Measurements from ENCODE around the gene SALL1. TPM values are rescaled to one million over a fixed set of nuclear protein-coding genes. Genes with fewer than 3 reads are reported as not detected.

SALL1 gene
- polyA plus RNA-seq, 1 of the 3 experiments (the other 2 are of a cell fraction), result 0.02 TPM

DNA sequence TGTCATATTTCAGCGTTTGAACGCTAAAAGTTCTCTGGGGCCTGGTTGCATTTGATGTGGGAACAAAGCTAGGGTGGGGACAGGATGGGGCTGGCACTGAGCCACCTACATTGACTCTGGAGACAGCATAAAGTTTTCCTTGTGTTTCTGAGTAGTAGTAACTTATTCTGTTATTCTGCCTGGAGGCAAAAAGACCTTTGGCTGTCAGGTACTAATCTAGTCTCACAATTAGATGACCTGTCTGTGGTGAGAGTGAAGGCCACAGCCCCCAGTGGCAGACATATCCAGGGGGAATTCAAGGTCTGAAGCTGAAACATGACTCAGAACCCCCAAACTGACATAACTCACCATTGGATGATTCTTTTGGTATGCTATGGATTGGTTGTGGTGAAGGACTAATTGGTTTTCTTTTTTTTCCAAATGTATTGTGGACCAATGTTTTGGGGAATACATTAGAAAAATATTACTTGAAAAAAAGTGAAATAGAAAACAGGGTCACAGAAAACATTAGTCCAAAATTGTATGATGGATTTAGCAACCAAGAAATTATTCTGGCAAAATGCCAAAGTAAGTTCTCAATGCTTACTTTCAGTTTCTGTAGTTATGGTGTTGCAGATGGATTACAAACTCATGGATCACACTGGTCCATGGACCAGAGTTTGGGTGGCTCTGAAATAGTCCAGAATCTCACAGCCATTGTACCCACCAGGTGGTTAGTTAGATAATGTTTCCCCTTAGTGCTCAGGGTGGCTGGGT lies 10.5 kb upstream of the SALL1 start:
- TF ChIP-seq TEAD4 (IDR thresholded peaks at IDR 0.05; ENCODE audit: borderline replicate concordance, insufficient read depth), result no peak
- TF ChIP-seq, protein P1, sequence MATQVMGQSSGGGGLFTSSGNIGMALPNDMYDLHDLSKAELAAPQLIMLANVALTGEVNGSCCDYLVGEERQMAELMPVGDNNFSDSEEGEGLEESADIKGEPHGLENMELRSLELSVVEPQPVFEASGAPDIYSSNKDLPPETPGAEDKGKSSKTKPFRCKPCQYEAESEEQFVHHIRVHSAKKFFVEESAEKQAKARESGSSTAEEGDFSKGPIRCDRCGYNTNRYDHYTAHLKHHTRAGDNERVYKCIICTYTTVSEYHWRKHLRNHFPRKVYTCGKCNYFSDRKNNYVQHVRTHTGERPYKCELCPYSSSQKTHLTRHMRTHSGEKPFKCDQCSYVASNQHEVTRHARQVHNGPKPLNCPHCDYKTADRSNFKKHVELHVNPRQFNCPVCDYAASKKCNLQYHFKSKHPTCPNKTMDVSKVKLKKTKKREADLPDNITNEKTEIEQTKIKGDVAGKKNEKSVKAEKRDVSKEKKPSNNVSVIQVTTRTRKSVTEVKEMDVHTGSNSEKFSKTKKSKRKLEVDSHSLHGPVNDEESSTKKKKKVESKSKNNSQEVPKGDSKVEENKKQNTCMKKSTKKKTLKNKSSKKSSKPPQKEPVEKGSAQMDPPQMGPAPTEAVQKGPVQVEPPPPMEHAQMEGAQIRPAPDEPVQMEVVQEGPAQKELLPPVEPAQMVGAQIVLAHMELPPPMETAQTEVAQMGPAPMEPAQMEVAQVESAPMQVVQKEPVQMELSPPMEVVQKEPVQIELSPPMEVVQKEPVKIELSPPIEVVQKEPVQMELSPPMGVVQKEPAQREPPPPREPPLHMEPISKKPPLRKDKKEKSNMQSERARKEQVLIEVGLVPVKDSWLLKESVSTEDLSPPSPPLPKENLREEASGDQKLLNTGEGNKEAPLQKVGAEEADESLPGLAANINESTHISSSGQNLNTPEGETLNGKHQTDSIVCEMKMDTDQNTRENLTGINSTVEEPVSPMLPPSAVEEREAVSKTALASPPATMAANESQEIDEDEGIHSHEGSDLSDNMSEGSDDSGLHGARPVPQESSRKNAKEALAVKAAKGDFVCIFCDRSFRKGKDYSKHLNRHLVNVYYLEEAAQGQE (IDR thresholded peaks at IDR 0.05; ENCODE audit: low read depth, low read length), result no peak
- TF ChIP-seq CHD2 (IDR thresholded peaks at IDR 0.05; ENCODE audit: low read length, partially characterized antibody), result no peak
- no peak for TF ChIP-seq NFIC (IDR thresholded peaks at IDR 0.05; ENCODE audit: borderline replicate concordance)
- no peak for TF ChIP-seq FOSL2 (IDR thresholded peaks at IDR 0.05; ENCODE audit: borderline replicate concordance, low read depth)
- TF ChIP-seq, protein P2, sequence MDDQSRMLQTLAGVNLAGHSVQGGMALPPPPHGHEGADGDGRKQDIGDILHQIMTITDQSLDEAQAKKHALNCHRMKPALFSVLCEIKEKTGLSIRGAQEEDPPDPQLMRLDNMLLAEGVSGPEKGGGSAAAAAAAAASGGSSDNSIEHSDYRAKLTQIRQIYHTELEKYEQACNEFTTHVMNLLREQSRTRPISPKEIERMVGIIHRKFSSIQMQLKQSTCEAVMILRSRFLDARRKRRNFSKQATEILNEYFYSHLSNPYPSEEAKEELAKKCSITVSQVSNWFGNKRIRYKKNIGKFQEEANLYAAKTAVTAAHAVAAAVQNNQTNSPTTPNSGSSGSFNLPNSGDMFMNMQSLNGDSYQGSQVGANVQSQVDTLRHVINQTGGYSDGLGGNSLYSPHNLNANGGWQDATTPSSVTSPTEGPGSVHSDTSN (IDR thresholded peaks at IDR 0.05), result no peak
- TF ChIP-seq EP300 (IDR thresholded peaks at IDR 0.05; ENCODE audit: borderline replicate concordance in 1 of 2, low read depth in 1 of 2, low read length in 1 of 2), result no peak
- no peak for TF ChIP-seq POLR2AphosphoS5 (IDR thresholded peaks at IDR 0.05; ENCODE audit: low read depth, low read length)
- no peak for TF ChIP-seq RAD21 (IDR thresholded peaks at IDR 0.05; ENCODE audit: low read length)
- no peak for TF ChIP-seq GATA2 (CRISPR knock-in tag; IDR thresholded peaks at IDR 0.05)
- TF ChIP-seq, protein P3, sequence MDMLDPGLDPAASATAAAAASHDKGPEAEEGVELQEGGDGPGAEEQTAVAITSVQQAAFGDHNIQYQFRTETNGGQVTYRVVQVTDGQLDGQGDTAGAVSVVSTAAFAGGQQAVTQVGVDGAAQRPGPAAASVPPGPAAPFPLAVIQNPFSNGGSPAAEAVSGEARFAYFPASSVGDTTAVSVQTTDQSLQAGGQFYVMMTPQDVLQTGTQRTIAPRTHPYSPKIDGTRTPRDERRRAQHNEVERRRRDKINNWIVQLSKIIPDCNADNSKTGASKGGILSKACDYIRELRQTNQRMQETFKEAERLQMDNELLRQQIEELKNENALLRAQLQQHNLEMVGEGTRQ (IDR thresholded peaks at IDR 0.05; ENCODE audit: borderline replicate concordance, low read depth, low read length), result no peak
- no peak for TF ChIP-seq RFX5 (IDR thresholded peaks at IDR 0.05; ENCODE audit: low read length)
- no peak for TF ChIP-seq ELF1 (IDR thresholded peaks at IDR 0.05)
- no peak for TF ChIP-seq GABPA (IDR thresholded peaks at IDR 0.05; ENCODE audit: low read depth)
- no peak for TF ChIP-seq NRF1 (IDR thresholded peaks at IDR 0.05; ENCODE audit: low read depth, low read length)
- no peak for TF ChIP-seq SMC3 (IDR thresholded peaks at IDR 0.05; ENCODE audit: low read depth, low read length)
- TF ChIP-seq TCF12 (IDR thresholded peaks at IDR 0.05), result no peak
- no peak for TF ChIP-seq MXI1 (IDR thresholded peaks at IDR 0.05; ENCODE audit: low read depth, low read length)
- TF ChIP-seq, protein P4, sequence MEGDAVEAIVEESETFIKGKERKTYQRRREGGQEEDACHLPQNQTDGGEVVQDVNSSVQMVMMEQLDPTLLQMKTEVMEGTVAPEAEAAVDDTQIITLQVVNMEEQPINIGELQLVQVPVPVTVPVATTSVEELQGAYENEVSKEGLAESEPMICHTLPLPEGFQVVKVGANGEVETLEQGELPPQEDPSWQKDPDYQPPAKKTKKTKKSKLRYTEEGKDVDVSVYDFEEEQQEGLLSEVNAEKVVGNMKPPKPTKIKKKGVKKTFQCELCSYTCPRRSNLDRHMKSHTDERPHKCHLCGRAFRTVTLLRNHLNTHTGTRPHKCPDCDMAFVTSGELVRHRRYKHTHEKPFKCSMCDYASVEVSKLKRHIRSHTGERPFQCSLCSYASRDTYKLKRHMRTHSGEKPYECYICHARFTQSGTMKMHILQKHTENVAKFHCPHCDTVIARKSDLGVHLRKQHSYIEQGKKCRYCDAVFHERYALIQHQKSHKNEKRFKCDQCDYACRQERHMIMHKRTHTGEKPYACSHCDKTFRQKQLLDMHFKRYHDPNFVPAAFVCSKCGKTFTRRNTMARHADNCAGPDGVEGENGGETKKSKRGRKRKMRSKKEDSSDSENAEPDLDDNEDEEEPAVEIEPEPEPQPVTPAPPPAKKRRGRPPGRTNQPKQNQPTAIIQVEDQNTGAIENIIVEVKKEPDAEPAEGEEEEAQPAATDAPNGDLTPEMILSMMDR (IDR thresholded peaks at IDR 0.05), result no peak
- TF ChIP-seq JUND (IDR thresholded peaks at IDR 0.05), result no peak
- no peak for DNase-seq
- ChIA-PET CTCF (no interaction called here), POLR2A (no interaction called here)
- Histone ChIP-seq H3K27me3 (ENCODE audit: insufficient read depth) (peaks cover 5% of the 10 kb centered on the region), H3K9ac (no peak overlapping the region), H2AFZ (ENCODE audit: low read depth) (no peak overlapping the region), H3K36me3 (replicated peaks in 1 of 2; ENCODE audit: control insufficient read depth in 1 of 2, insufficient read depth in 2 of 2, low read length in 1 of 2) (no peaks in the 10 kb centered on the region), H3K4me2 (no peak overlapping the region), H3K9me3 (no peaks in the 10 kb centered on the region), H4K20me1 (ENCODE audit: insufficient read depth) (no peaks in the 10 kb centered on the region), H3K4me3 (ENCODE audit: low read depth in 2 of 2, low read length in 1 of 2) (no peak overlapping the region), H3K9me2 (no peaks in the 10 kb centered on the region), H3K79me2 (ENCODE audit: insufficient read depth) (no peaks in the 10 kb centered on the region), H3K27ac (ENCODE audit: low read depth in 2 of 2, low read length in 1 of 2) (no peak overlapping the region), H3K4me1 (ENCODE audit: control insufficient read depth in 1 of 2, insufficient read depth in 2 of 2, low read depth in 1 of 2, low read length in 1 of 2) (no peaks in the 10 kb centered on the region), H3F3A (replicated peaks; ENCODE audit: insufficient read depth) (no peaks in the 10 kb centered on the region)
- 87% methylated on average over 2 of the region's 2 CpGs for WGBS (ENCODE audit: low lambda C conversion rate)
